NCI-H1105 treated with DMSO at 0.1 percent for 48 hours (cell line): ENCODE results near the gene LRRC51.

Source experiments
- DNase-seq: peaks from one replicate; lab custom pipeline; 2025; lab: John Stamatoyannopoulos, UW

The LRRC51 gene, protein sequence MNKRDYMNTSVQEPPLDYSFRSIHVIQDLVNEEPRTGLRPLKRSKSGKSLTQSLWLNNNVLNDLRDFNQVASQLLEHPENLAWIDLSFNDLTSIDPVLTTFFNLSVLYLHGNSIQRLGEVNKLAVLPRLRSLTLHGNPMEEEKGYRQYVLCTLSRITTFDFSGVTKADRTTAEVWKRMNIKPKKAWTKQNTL

DNA sequence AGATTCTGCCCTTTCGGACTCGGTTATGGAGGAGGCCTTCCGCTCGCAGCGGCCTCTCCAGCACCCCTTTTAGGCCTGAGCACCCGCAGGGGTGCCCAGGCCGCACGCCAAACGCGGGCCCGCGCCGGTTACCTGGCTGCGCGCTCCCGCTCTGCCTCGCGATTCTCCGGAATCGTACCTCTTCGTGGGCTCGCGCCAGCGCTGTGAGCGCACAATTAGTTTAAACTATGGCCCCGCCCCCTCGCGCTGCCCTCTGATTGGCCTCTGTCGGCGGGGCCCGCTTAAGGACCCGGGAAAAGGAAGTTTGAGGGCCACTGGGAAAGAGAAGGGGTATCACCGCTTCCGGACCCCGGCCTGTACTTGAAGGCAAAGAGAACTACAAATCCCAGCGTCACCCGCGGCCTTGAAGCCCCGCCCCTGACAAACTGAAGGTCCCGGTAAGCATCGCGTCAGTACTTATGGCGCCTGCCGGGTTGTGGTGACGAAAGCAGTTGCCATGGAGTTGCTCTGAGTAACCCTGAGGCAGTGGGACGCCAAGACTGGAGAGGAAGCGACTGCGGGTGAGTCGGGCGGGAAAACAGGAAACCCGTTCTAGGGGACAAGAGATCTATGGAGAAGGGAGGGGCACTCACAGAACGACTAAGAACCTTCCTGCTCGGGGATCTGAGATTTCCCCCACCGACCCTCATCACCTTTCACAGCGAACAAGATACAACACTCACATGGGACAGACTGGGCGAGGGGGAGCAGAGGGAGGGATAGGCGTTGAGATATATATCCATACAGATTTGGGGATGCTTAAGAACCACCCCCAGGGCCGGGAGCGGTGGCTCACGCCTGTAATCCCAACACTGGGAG is at the start of gene LRRC51, which contains the start of gene NUMA1:
Gene LRRC51 (plus strand): TSS at position 525 of the 858 bp plus-strand sequence. CDS start 8,234 bp downstream, outside the sequence.
Gene NUMA1 (minus strand): TSS at position 217 of the 858 bp plus-strand sequence. CDS start 44,599 bp downstream, outside the sequence.
- DNase-seq: peak; percentile 100

DNA sequence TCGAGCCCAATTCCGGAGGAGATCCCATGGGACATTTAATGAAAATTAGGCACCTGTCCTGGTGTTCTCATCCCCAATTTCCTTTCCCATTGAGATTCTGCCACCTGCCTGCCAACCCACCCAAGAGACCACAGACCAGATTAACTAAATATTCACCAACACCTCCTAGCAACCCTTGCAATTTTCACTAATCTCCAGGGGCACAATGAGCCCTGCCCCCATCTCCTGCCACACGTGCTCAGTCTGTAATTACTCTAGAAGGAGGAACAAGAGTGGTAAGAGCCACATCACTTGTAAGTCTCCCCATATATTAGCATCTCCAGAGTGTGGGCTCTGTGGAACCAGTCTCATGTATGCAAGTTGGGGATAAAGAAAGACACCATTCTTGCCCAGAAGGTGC is 44.0 kb upstream of the LRRC51 start:
- DNase-seq: no peak

- DNase-seq: peak; percentile 97
Measured at GRCh38 chr11:72037554-72038311, 42.9 kb upstream of the LRRC51 start.

DNA sequence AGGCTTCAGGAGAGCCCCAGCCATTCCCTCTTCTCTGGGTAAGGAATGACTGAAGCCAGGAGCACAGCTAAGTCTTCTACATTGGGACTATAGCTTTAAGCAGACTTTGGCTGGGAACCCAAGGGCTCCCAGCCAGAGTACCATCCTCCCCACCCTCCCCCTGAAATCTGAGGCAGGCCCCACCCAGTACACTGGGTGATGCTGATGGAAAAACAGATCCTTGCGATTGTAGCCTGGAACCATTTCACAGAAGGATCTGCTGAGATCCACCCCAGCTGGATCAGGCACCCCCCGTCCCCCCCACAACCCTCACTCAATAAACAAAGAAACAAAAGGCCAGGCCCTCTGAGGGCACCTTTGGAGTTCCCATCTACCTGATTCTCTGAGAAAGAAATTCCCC is 42.2 kb upstream of the LRRC51 start:
- DNase-seq: peak; percentile 57

GRCh38 chr11:72039031-72039855 is 41.4 kb upstream of the LRRC51 start:
- DNase-seq: no peak

DNA sequence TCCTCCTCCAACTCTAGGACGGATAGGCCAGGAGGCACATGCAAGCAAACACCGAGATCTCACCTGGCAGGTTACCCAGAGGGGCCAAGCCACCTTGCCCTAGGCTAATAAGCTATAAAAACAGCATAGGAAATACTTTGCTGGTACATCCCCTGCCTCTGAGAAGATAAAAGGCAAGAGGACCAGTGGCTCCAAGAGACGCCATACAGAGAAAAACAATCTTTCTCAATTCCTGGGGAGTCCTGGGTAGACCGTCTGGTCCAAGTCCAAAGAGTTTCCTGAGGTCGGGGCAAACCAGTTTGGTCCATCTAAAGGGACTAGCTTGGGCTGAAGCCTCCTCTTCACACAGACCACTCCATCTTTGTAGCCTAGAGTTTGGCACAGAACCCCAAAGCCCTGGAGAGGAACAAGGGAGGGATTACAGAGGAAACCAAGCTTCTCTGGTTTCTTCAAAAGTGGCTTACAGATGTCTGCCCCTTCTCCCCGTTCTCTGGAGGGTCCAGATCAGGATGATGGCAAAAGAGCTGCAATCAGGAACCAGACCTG is 40.7 kb upstream of the LRRC51 start:
- DNase-seq: peak; percentile 9

GRCh38 chr11:72040491-72041363 is 39.9 kb upstream of the LRRC51 start:
- peak; percentile 96 for DNase-seq

DNA sequence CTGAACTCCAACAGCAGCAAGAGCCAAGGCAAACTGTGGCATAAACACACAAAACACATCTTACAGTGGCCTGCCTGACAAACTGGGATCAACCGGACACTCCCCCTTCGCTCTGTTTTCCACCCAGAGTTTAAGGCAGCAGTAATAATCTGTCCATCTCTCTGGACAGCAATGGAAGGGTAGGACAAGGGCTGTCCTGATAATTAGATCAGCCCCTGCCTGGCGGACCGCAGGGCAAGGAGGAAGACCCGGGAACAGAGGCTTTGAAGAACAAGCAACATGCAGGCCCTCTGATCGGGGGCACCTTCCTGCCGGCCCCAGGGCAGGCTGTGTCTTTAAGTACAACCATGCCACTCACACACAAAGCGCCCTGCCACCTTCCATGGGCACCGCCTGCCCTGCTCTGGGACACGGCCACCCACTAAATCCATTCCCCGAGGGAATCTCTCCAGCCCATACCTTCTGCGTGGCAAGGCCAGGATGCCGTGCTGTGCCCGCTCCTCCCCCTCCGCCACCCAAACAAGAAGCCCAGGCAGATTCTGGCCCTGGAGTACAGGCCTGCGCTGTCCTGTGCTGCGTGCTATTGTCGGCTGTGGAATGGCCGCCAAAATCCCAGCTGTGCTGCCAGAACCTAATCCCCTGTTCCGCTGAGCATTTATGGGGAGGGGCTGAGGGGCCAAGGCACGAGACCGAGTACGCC is 39.1 kb upstream of the LRRC51 start:
- DNase-seq: peak; percentile 82

- no peak for DNase-seq
Measured at GRCh38 chr11:72042064-72042745, 38.4 kb upstream of the LRRC51 start.

DNA sequence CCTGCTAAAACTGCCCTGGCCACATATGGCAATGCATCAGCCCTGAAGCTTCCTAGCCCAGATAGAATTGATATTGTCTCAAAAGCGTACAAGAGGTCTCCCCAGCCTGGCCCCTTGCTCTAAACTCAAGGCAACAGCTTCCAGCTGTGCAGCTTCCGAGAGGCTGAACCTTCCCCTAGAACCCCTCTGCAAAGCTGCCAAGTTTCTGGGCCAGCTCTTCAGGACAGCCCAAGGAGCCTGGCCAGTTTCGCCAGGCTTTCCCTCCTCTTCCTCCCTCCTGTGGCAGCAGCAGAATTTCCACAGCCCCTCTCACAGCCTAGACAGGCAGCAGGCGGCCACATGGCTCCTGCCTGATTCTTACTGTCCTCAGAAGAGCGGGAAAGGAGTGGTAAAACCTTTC is 34.8 kb upstream of the LRRC51 start:
- DNase-seq: no peak

GRCh38 chr11:72048766-72049460 is 31.7 kb upstream of the LRRC51 start:
- DNase-seq: no peak

GRCh38 chr11:72058416-72059034 is 22.1 kb upstream of the LRRC51 start:
- DNase-seq: peak; percentile 93

- no peak for DNase-seq
Measured at GRCh38 chr11:72061739-72062396, 18.8 kb upstream of the LRRC51 start.

- DNase-seq: no peak
Measured at GRCh38 chr11:72066855-72067254, 13.8 kb upstream of the LRRC51 start.

- DNase-seq: no peak
Measured at GRCh38 chr11:72067266-72067665, 13.4 kb upstream of the LRRC51 start.

GRCh38 chr11:72067676-72068075 is 13.0 kb upstream of the LRRC51 start:
- DNase-seq: no peak

- no peak for DNase-seq
Measured at GRCh38 chr11:72069200-72069599, 11.4 kb upstream of the LRRC51 start.
